Psoas muscle (tissue), 8 donors: ENCODE measurements around the gene NKIRAS2. TPM values are rescaled to one million over a fixed set of nuclear protein-coding genes. Genes with fewer than 3 reads are reported as not detected.

Source experiments
- ATAC-seq, 4 donors: fragments of 200-7000 bp; cut with Tn5 transposase; one replicate each; pipeline ENCODE4 v1.9.1; 2020; ENCODE audit warnings: moderate library complexity in 3 of 4, mild to moderate bottlenecking in 2 of 4
- DNase-seq, 2 donors: peaks; one replicate each; pipeline ENCODE4 v3.0.0-alpha.2; 2020
- H3K27ac ChIP-seq: fragments of 200-600 bp; one replicate; pipeline ENCODE4 v1.8.0; 2022
- H3K27me3 ChIP-seq, 3 donors: fragments of 200-600 bp in 1 of 3; one replicate each; pipeline versions ENCODE4 v1.6.1 to v1.8.0; 2013 to 2022; ENCODE audit warnings: low read length in 2 of 3, mild to moderate bottlenecking in 2 of 3, moderate library complexity in 1 of 3; ENCODE audit not compliant: insufficient read depth in 3 of 3
- H3K36me3 ChIP-seq, 2 donors: fragments of 200-600 bp in 1 of 2; one replicate each; pipeline versions ENCODE4 v1.6.1 to v1.8.0; 2013 to 2022; ENCODE audit warnings: low read depth in 1 of 2, mild to moderate bottlenecking in 1 of 2, moderate library complexity in 1 of 2; ENCODE audit not compliant: insufficient read depth in 1 of 2
- H3K4me1 ChIP-seq: fragments of 200-600 bp; one replicate; pipeline ENCODE4 v1.8.0; 2022
- H3K4me3 ChIP-seq: fragments of 200-600 bp; one replicate; pipeline ENCODE4 v1.8.0; 2022; ENCODE audit warnings: mild to moderate bottlenecking
- H3K9me3 ChIP-seq: fragments of 200-600 bp; one replicate; pipeline ENCODE4 v1.8.0; 2022
- WGBS, 3 donors: extraction: QIAGEN DNeasy Blood & Tissue Kit; methylation state at CpG; one replicate each; pipeline versions ENCODE4 v1.1.6 to v1.1.7; 2013; 5-methylcytosine and 5-hydroxymethylcytosine counted together
- intact Hi-C, 2 donors: fragments of 100-400 bp; cut with DNase I; formaldehyde crosslinking; loops; one replicate each; pipeline versions ENCODE4 v1.11.0 to v1.14.2; 2022
- polyA plus RNA-seq, 3 donors: library from polyadenylated mRNA; stranded (reverse); fragments of 200-250 nt; gene quantifications; one replicate each; pipeline ENCODE4 v1.2.3, GENCODE V29; 2013
- total RNA-seq, 4 donors: library from RNA; stranded (reverse); fragmentation: NEBNext Ultra II Directional in 2 of 4; extraction: Animal tissue kit (Norgen Biotek cat#: 25700) in 2 of 4; gene quantifications; one replicate each; pipeline versions ENCODE4 v1.2.1 to v1.2.4, GENCODE V29; 2021 to 2023
- TF ChIP-seq, protein P1 (sequence below): fragments of 200-600 bp; IDR thresholded peaks from one replicate; pipeline ENCODE4 v1.8.0; 2022; ENCODE audit warnings: antibody characterized with exemption
- donor health status: healthy with polysubstance abuse.
- donor health status: DM: no; HTN: no; CAD: no; lungs with moderate emphysema.
- donor health status: Bipolar disorder and iron deficiency.
- donor health status: healthy.
- donor health status: DM: yes; HTN: yes; CAD: no.
- donor health status: DM: no; HTN: no; CAD: no.
- donor health status: DM: no; HTN: no; CAD: no.
- donor health status: DM: yes; HTN: yes; CAD: no.

NKIRAS2 gene
- total and polyA plus RNA-seq, 7 donors = 35.0 to 81.1 (median 41.5) TPM

DNA sequence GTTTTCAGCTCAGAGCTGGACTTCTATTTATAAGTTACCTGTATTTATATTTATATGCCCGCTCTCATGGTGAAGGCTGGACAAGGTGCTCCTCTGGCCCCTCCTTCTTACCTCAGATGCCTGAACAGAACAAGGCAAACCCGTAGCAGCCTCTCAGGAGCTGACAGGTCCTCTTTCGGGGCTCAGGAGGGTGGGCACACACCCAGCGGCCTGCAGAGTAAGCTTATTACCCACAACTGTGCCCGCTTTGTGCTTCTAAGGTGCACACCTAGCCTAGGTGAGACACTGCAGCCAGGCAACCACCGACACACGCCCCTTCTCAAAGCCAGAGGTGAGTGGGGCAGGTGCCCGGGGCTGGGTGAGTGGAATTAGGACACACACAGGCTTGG lies 5.3 kb downstream of the NKIRAS2 start:
- DNase-seq (no peak), ATAC-seq (peak in 1 of 4 donors; percentile 1)
- Histone ChIP-seq H3K27me3 (no peaks in the 10 kb centered on the region), H3K4me3 (no peak overlapping the region), H3K36me3 (peaks cover 10 to 30% of the 10 kb centered on the region in 2 donors), H3K27ac (peak overlapping the region; percentile 65), H3K4me1 (peaks cover 27% of the 10 kb centered on the region), H3K9me3 (no peaks in the 10 kb centered on the region)
- TF ChIP-seq, protein P1, sequence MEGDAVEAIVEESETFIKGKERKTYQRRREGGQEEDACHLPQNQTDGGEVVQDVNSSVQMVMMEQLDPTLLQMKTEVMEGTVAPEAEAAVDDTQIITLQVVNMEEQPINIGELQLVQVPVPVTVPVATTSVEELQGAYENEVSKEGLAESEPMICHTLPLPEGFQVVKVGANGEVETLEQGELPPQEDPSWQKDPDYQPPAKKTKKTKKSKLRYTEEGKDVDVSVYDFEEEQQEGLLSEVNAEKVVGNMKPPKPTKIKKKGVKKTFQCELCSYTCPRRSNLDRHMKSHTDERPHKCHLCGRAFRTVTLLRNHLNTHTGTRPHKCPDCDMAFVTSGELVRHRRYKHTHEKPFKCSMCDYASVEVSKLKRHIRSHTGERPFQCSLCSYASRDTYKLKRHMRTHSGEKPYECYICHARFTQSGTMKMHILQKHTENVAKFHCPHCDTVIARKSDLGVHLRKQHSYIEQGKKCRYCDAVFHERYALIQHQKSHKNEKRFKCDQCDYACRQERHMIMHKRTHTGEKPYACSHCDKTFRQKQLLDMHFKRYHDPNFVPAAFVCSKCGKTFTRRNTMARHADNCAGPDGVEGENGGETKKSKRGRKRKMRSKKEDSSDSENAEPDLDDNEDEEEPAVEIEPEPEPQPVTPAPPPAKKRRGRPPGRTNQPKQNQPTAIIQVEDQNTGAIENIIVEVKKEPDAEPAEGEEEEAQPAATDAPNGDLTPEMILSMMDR = no peak
- intact Hi-C loops = loop anchor here (2.0 to 5.0 kb wide), 4 partner anchors 37 to 90 kb away; partner anchors contain the start of gene ZNF385C (in 1 of the 2)
- WGBS, 3 donors = 63 to 73% (median 66%) methylated on average over 8 of the region's 8 CpGs

GRCh38 chr17:42025936-42026335 lies 6.0 kb downstream of the NKIRAS2 start:
- TF ChIP-seq, protein P1 = no peak

GRCh38 chr17:42026857-42027589 lies 7.1 kb downstream of the NKIRAS2 start:
- peaks cover 14% of the 10 kb centered on the region for H3K4me1 ChIP-seq
- H3K36me3 ChIP-seq = peaks cover 7 to 22% of the 10 kb centered on the region in 2 donors
- WGBS, 3 donors = 39 to 53% (median 48%) methylated on average over 16 to 17 of the region's 17 CpGs
- no peaks in the 10 kb centered on the region for H3K27me3 ChIP-seq
- no peaks in the 10 kb centered on the region for H3K9me3 ChIP-seq
- TF ChIP-seq, protein P1 = no peak
- no peak overlapping the region for H3K27ac ChIP-seq
- no peak overlapping the region for H3K4me3 ChIP-seq
- DNase-seq = no peak
- intact Hi-C loops = loop anchor here (5.0 kb wide), 2 partner anchors 35 to 70 kb away; partner anchors contain the start of gene ZNF385C (in 1 of the 2)
- ATAC-seq = no peak

More at GRCh38 chr17:42025936-42026335, 6.0 kb downstream of the NKIRAS2 start:
- Histone ChIP-seq H3K36me3 (peaks cover 10 to 30% of the 10 kb centered on the region in 2 donors), H3K27me3 (no peaks in the 10 kb centered on the region), H3K9me3 (no peaks in the 10 kb centered on the region), H3K4me3 (no peak overlapping the region), H3K4me1 (peaks cover 24% of the 10 kb centered on the region), H3K27ac (peak overlapping the region; percentile 65)
- intact Hi-C loops = loop anchor here (2.0 to 5.0 kb wide), 4 partner anchors 36 to 89 kb away; partner anchors contain the start of gene ZNF385C (in 1 of the 2)
- DNase-seq = no peak
- WGBS, 3 donors = 91 to 98% (median 96%) methylated on average over 3 of the region's 3 CpGs
- ATAC-seq = no peak

GRCh38 chr17:42027590-42027889 lies 7.7 kb downstream of the NKIRAS2 start:
- Histone ChIP-seq H3K4me3 (no peak overlapping the region), H3K4me1 (peaks cover 14% of the 10 kb centered on the region), H3K27ac (no peak overlapping the region), H3K36me3 (peaks cover 4 to 17% of the 10 kb centered on the region in 2 donors), H3K27me3 (no peaks in the 10 kb centered on the region), H3K9me3 (no peaks in the 10 kb centered on the region)
- no peak for ATAC-seq
- DNase-seq = no peak
- intact Hi-C loops = loop anchor here (5.0 kb wide), 2 partner anchors 35 to 70 kb away; partner anchors contain the start of gene ZNF385C (in 1 of the 2)
- WGBS, 3 donors = 70 to 82% (median 77%) methylated on average over 5 of the region's 5 CpGs
- TF ChIP-seq, protein P1 = no peak
